GM10248 (cell line): ENCODE measurements around the gene LAMA2.

ENCODE experiments used
- CTCF ChIA-PET: fragments of 300-600 bp; sonication (Branson Sonifier 250); formaldehyde crosslinking; extraction: SDS; loops from one replicate; lab custom pipeline; 2021; ENCODE audit warnings: antibody characterized with exemption; lab: Yijun Ruan, JAX
- POLR2A ChIA-PET: fragments of 350-650 bp; sonication (Branson Sonifier 250); formaldehyde crosslinking; extraction: SDS; loops from one replicate; lab custom pipeline; 2020; ENCODE audit warnings: antibody characterized with exemption; lab: Yijun Ruan, JAX
- DNase-seq: peaks from one replicate; pipeline ENCODE4 v3.0.0; 2012; ENCODE audit errors: extremely low spot score
- TF ChIP-seq, protein P1 (sequence below): IDR thresholded peaks from 2 replicates; pipeline ENCODE4 v1.5.1; 2012; ENCODE audit warnings: mild to moderate bottlenecking, low read depth; ENCODE audit errors: extremely low read depth, missing control alignments, control extremely low read depth

The LAMA2 gene

DNA sequence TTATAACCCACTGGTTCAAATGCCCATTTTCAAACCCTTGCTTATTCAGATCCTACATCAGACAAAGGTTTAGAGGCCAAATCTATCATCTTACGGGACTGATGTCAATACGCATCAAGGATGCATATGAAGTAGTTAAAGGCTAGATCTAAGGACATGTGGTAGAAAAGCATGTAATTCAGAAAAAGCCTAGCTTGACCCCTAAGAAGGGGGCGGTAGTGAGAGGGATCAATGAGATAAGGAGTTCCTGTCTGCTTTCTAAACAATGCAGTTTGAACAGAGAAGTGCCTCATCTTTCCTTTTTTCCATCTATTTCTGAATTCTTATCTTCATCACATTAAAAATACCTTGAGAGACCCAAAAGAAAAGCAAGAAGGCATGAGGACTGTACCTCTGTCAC is 589.3 kb downstream of the LAMA2 start:
- no peak for DNase-seq
- TF ChIP-seq, protein P1, sequence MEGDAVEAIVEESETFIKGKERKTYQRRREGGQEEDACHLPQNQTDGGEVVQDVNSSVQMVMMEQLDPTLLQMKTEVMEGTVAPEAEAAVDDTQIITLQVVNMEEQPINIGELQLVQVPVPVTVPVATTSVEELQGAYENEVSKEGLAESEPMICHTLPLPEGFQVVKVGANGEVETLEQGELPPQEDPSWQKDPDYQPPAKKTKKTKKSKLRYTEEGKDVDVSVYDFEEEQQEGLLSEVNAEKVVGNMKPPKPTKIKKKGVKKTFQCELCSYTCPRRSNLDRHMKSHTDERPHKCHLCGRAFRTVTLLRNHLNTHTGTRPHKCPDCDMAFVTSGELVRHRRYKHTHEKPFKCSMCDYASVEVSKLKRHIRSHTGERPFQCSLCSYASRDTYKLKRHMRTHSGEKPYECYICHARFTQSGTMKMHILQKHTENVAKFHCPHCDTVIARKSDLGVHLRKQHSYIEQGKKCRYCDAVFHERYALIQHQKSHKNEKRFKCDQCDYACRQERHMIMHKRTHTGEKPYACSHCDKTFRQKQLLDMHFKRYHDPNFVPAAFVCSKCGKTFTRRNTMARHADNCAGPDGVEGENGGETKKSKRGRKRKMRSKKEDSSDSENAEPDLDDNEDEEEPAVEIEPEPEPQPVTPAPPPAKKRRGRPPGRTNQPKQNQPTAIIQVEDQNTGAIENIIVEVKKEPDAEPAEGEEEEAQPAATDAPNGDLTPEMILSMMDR, result no peak
- ChIA-PET POLR2A (no interaction called here), CTCF (interaction anchor here (1.3 kb wide), 1 partner anchor 9 kb away, joined by 4 read pairs; no protein-coding TSS in a partner anchor)

DNA sequence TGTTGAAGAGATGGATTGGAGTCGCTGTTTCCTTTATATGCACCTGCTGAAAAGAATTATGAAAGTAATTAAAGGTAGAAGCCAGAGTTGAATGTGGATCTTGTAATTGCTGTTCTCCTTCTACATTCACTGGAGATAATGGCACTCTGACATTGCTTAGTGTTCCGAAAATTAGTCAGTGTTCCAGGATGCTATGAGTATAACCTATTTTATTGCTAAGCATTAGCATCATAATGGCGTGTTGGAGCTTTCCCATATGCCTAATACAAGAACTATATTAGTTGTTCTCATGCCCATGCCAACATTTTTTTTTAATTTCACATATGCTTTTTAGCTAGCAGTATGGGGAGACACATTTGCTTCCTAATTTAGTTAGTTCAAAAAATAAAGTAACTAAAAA is 590.6 kb downstream of the LAMA2 start:
- no peak for DNase-seq
- ChIA-PET POLR2A (no interaction called here), CTCF (interaction anchor here (1.6 kb wide), 1 partner anchor 12 kb away, joined by 4 read pairs; no protein-coding TSS in a partner anchor)
- TF ChIP-seq, protein P1, result no peak

DNA sequence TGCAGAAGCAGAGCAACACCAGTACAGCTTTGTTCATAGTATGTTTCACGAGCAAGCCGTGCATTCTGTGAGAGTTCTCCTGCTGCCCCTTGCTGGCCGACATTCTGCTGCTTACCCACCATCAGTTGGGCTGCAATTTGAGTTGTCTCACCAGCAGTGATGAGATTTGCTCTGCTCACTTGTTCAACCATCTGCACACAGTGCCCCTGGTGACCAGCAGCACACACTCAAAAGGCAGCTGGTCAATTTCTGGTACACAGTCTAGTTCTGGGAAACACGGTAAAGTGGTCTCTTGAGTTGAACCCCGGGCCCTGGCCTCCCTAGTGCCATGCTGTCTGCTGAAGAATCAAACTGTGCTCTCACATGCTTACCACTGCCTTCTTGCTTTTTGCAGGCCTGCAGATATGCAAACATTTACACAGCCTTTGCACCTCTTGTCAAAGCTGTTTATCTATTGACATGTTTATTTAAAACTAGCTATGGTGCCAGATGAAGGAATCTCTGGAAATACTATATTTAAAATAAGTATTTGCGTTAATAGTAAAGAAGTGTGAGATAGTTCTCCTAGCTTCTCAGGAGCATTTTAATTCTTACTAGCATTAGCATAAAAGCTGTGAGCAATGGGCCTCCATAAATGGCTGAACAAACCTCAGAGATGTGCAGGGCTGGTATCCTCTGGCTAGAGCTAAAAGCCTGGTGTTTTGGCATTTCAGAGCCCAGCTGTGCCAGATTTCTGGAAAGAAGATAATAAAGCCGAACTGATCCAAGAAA is 592.7 kb downstream of the LAMA2 start:
- POLR2A ChIA-PET, result no interaction called here
- CTCF ChIA-PET, result interaction anchor here (1.5 kb wide), 1 partner anchor 22 kb away, joined by 3 read pairs; no protein-coding TSS in a partner anchor

DNA sequence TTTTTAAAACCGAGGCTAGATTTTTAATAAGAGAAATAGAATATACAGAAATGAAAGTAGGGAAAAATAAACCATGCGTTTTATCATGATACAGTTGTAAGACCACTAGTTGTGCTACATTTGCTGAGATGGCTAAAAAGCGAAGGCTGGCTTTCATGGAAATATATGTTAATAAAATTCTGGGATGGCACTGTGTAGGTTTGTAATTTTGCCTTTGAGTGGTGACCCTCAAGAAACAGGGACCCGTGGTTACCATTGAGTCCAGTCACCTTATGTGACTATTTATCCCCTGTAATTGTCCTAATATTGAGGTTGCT is 593.3 kb downstream of the LAMA2 start:
- DNase-seq, result no peak
- CTCF ChIA-PET, result no interaction called here
- TF ChIP-seq, protein P1, result no peak
- POLR2A ChIA-PET, result no interaction called here

More for the DNA sequence above, 592.7 kb downstream of the LAMA2 start:
- DNase-seq, result no peak
- TF ChIP-seq, protein P1, result no peak

DNA sequence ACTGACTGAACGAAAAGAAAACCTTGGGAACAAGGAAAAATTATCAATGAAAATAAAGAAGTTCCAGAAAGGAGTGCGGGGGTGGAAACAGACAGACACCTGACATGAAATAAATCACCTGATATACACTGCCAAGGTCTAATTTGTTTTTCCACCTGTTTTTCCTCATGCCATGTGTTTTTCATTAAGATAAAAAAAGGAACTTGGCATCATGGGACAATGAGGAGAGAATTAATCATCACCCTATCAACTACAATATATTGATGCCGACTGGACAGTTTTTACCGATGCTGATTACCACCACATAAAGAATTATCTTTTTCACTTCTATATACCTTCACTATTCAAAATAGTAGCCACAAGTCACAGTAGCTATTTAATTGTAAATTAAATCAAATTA is 593.9 kb downstream of the LAMA2 start:
- ChIA-PET CTCF (no interaction called here), POLR2A (no interaction called here)
- no peak for DNase-seq
- TF ChIP-seq, protein P1, result no peak

DNA sequence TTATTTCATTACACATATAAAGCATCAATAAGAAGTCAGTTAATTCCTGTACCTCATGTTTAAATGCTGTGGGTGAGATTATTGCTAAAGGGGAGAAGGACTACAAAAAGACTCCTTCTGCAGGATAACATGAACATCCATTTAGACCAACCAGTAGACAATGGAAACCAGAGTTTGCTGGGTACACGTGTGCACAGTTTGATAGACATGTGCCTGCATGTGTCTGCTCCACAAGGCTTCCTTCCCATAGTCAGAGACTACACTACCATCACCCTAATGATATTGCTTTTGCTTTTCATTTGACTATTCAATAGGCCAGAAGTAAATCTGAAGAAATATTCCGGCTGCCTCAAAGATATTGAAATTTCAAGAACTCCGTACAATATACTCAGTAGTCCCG is 595.4 kb downstream of the LAMA2 start:
- TF ChIP-seq, protein P1, result no peak
- POLR2A ChIA-PET, result no interaction called here
- CTCF ChIA-PET, result no interaction called here
- no peak for DNase-seq
